ENCODE data around the gene GPAT3.
"Not testable (repeated sequence)": the region's sequence is repeated elsewhere in the genome, so short reads cannot be mapped to it uniquely, and the experiment has no call there.

Gene GPAT3

GRCh38 chr4:83535520-83536361 is at the start of gene GPAT3:
TSS of gene GPAT3 (plus strand) at chr4:83536108. CDS start at chr4:83536623, 515 bp downstream.
- peak; percentile 80 for DNase-seq

GRCh38 chr4:83486457-83487129 is 49.3 kb upstream of the GPAT3 start:
- no peak for DNase-seq

DNA sequence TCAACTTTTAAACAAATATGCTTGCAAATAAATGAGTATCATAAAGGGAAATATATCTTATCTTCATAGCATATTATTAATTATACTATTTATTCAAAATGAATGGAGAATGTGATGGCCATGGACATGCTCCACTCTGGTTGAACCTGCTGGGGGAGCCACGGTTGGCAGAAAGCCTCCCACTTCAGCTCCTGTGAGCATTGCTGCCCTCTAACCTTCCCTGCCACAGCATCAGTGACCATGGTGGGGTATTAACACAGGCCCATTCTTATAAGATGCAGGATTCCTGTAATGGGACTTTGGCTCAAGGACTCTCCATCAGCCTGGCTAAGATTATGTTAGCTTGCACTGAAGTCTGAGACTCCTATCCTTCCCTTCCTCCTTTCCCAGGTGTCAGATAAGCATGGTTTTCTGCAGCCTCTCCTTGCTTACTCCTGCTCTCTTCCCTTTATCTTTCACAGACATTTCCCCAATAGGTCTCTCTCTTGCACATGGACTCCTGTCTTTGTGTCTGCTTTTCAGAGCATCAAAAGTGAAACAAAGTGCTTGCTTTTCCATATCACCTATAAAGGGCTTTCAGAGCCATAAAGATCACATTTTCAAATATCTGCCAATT is 46.1 kb upstream of the GPAT3 start:
- no peak for DNase-seq

- DNase-seq, result peak; percentile 28
These were observed 44.9 kb upstream of the GPAT3 start for GRCh38 chr4:83490876-83491450.

DNA sequence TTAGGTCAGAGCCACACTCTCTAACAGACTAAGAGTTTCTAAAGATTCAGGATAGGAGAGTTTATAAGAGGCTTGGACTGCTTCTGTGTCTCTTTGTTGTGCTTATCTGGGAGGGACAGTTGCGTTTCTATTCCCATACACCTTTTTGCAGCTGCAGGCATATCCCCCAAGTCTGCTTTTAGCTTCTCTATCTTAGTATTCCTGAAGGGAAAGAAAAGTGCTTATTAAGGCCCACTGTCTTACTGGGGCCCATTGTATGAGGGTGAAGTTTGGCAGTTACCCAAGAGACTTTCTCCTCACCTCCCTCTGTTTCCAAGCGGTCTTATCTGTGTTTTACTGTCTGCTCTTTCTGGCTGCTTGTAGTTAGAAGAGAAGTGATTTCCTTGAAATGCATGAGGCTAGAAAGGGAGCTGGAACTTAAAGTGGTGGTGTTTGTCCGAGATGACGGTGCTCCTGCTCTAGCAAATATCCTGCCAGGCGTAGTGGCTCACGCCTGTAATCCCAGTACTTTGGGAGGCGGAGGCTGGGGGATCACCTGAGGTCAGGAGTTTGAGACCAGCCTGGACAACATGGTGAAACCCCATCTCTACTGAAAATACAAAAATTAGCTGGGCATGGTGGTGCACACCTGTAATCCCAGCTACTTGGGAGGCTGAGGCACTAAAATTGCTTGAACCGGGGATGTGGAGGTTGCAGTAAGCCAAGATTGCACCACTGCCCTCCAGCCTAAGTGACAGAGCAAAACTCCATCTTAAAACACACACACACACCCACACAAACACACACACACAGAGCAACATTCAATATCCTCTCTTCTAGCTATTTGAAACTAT is 39.6 kb upstream of the GPAT3 start:
- DNase-seq, result not testable (repeated sequence)

GRCh38 chr4:83498187-83498586 is 37.7 kb upstream of the GPAT3 start:
- no peak for DNase-seq

GRCh38 chr4:83501671-83502070 is 34.2 kb upstream of the GPAT3 start:
- DNase-seq, result not testable (repeated sequence)

DNA sequence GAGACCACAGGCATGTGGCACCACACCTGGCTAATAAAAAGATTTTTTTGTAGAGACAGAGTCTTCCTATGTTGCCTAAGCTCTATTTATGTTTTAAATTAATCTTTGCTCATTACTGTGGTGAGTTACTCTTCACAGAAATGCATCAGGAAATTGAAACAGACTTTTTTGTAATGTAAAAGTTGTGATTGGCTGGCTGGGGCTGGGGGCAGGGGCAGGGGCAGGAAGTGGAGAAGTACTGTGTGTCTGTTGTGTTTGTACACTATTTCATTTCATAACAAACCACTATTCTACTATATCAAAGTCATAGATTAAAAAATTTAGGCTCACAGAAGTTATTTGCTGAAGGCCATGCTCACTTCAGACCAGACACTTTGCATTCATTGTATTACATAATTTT is 31.9 kb upstream of the GPAT3 start:
- no peak for DNase-seq

- no peak for DNase-seq
These were observed 31.4 kb upstream of the GPAT3 start for GRCh38 chr4:83504503-83504902.

GRCh38 chr4:83504996-83505395 is 30.9 kb upstream of the GPAT3 start:
- no peak for DNase-seq

DNA sequence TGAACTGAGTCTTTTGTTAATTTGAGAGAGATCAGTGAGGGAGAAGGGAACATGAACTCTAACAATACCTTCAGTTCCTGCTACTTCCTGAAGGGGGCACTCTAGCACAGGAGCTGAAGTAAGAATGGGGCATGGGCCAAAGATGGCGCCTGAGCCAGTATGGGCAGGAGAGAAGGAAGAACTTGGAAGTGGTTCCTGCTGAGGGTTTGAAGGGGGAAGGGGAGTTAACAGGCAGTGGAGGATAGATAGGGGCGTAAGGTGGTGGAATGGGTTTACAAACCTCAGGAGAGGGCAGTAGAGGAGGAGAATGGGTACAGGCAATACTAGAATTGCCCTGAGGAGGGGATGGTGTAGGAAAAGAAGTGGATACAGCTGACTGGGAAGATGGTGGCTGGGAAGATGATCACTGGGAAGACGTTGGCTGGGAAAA is 26.7 kb upstream of the GPAT3 start:
- DNase-seq, result not testable (repeated sequence)

DNA sequence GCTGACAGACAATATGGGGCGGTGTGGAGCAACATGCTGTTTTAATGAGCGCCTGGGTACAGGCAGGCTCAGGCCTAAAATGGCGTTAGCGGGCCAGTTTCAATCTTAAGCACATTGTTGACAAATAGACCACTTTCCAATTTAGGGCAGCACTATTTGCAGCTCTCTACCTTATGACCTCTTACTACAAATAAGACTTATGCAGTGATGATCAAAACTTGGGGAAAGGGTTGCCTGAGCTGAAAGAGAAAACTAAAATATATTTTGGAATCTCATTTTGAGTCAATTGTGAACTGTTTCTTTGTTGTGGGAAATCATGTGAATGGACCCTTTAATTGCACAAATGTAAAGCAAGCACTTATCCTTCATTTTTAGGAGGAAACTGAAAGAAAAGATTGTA is 25.5 kb upstream of the GPAT3 start:
- DNase-seq, result no peak

DNA sequence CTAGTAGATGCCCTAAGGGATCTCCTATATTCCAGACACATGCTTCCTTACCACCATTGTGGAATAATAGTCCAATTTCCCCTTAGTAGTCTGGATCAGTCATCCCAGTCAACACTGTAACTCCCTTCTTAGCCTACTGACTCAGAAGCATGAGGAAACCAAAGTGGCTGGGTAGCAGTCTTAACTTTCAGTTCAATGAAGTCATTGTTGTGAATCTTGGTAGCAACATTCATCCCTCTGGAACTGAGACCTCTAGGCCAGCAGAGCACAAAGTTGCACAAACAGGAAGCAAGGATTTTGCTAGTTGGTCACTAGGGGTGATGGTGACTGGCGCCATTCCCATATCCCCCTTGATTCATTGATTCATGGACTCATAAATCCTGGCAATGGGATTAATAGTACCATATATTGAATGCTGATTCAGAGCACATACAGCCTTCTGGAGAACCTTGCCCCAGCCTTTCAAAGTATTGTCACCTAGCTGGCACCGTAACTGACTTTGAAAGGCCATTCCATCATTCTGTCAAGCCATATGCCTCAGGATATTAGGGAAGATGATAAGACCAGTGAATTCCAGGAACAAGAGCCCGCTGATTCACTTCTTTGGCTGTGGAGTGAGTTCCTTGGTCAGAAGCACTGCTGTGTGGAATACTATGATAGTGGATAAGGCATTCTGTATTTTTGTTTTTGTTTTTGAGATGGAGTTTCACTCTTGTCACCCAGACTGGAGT is 19.7 kb upstream of the GPAT3 start:
- DNase-seq, result no peak

DNA sequence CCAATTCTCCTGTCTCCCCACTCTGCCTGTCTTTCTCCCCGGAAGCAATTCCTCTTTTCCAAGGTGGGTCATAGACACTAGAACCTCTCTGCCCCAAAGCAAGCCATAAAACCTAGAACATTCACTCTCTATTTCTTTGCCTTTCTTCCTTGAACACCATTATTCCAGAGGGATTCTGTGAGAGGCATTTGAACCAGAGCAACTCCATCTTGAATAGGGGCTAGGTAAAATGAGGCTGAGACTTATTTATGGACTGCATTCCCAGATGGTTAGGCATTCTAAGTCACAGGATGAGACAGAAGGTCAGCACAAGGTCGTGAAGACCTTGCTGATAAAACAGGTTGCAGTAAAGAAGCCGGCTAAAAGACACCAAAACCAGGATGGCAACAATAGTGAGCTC is 13.7 kb upstream of the GPAT3 start:
- DNase-seq, result no peak

DNA sequence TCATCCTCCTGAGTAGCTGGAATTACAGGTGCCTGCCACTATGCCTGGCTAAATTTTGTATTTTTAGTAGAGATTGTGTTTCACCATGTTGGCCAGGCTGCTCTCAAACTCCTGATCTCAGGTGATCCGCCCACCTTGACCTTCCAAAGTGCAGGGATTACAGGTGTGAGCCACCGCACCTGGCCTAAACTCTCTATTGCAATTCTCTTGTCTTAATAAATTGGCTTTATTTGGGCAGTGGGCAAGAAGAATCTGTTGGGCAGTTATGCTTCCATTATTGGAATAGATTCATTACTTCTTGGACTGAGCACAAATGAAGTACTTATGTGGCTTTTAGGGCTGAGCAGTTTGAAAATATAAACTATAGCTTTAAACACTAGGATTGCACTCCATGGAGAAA is 8.2 kb upstream of the GPAT3 start:
- no peak for DNase-seq

DNA sequence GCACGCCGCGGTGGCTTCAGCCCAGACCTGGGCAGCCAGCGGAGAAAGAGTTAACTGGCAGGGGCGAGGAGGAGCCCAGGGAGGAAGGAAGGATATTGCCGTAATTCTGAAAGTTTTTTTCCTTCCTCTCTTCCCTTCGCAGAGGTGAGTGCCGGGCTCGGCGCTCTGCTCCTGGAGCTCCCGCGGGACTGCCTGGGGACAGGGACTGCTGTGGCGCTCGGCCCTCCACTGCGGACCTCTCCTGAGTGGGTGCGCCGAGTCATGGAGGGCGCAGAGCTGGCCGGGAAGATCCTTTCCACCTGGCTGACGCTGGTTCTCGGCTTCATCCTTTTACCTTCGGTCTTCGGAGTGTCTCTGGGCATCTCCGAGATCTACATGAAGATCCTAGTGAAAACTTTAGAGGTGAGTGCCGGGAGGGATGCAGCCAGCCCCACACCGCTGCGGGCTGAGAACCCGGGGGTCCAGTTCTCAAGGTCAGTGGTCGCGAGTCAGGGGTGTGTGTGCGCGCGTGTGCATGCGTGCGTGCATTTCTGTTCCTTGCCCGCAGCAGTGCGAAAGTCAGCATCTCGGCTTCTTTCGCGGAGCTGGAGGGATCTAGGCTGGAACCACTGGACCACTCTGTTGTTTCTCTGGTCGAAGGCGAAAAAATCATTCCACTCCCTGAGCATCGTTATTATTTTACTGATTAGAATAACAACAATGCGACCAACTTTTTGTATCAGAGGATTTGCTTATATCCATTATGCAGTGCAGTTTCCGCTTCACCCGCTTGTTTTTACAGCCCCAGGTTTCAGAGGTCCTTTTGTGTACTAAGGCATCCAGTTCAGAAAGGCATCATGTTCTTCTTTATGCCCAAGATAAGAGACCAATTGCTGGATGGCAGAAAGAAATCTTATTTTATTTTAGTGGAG is 709 bp downstream of the GPAT3 start:
- no peak for DNase-seq

GRCh38 chr4:83542225-83542624 is 6.3 kb downstream of the GPAT3 start:
- no peak for DNase-seq

DNA sequence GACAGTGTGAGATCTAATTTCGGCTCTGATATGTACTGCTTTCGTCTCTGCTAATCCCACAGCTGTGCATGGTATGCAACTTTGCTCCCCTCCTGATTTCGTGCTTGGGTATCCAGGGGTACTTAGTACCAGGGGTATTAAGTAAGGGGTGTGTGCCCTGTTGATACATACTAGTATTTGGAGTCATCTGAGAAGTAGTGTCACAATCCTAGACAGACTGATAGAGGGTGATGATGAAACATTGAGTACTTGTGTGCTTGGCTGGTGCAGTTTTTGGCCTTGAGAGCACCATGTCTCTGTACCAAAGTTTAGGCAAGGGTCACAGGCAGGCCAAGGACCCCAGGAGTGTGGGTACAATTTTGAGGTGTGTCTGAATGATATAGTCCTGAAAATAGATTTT is 10.9 kb downstream of the GPAT3 start:
- DNase-seq, result no peak

DNA sequence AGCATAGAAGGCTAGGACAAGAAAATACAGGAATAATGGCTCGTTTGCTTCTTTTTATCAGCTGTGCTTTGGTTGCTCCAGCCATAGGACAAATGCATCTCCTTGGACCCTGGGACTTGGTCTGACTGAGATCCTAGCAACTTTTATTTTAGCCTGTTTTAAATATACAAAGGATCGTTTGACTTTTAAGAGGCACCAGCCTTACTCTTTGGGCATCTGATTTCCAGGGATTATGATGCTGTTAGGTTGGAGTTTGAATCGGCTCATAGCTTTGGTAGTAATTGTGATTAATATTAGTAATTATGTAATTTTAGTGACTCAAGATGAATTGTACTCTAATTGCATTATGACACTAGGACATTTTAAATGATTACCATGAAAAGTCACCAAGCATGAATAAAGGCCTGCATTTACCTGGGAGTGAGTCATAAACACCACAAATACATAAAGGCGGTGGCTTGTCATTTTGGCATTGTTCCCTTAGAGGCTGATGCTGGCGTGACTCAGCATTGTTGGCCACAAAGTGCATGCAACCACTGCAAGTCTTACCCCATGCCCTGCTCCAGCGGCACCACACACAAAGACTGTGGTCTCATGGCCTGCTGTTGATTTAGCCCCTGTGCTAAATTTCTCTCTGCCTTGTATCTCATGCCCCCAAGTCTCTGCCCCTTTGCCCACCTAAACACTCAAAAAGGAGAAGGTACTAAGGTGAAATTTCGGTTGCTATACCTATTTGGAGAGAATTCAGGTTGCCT is 12.4 kb downstream of the GPAT3 start:
- no peak for DNase-seq

DNA sequence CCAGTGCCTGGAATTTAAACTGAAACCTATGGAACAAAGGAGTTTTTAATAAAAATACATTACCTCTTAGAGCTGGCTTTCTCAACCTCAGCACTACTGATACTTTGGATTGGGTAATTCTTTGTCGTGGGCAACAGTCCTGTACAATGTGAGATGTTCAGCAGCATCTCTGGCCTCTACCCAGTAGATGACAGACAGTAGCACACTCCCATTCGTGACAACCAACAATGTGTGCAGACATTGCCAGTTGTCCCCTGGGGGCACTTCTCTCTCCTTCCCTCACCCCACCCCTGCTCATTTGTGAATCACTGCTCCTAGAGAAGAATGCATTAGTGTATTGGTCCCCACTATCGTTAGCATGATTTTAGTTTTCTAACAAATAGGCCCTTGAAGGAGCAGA is 16.2 kb downstream of the GPAT3 start:
- no peak for DNase-seq

All from NCI-H510A treated with DMSO at 0.1 percent for 48 hours (cell line).